HG03378 (cell line): ENCODE data around the gene AMPH.

Experiments used
- ATAC-seq: cut with Tn5 transposase; IDR thresholded peaks from one replicate; pipeline ENCODE4 v1.9.1; 2021; ENCODE audit warnings: mild to moderate bottlenecking, moderate library complexity; ENCODE audit not compliant: unreplicated experiment

AMPH gene

GRCh38 chr7:38476764-38477163 lies 154.4 kb downstream of the AMPH start:
- no peak for ATAC-seq

GRCh38 chr7:38465956-38466355 lies 165.2 kb downstream of the AMPH start:
- no peak for ATAC-seq

- peak; percentile 94 for ATAC-seq
These were observed 167.6 kb downstream of the AMPH start for GRCh38 chr7:38463277-38464225.

GRCh38 chr7:38462819-38463218 lies 168.4 kb downstream of the AMPH start:
- ATAC-seq, result no peak

GRCh38 chr7:38461887-38462286 lies 169.3 kb downstream of the AMPH start:
- no peak for ATAC-seq

- no peak for ATAC-seq
These were observed 177.3 kb downstream of the AMPH start for GRCh38 chr7:38453826-38454225.

GRCh38 chr7:38453168-38453567 lies 178.0 kb downstream of the AMPH start:
- no peak for ATAC-seq

GRCh38 chr7:38452681-38453108 lies 178.5 kb downstream of the AMPH start:
- ATAC-seq, result no peak

GRCh38 chr7:38451840-38452239 lies 179.3 kb downstream of the AMPH start:
- no peak for ATAC-seq

- ATAC-seq, result no peak
These were observed 182.5 kb downstream of the AMPH start for GRCh38 chr7:38448584-38449234.

GRCh38 chr7:38448054-38448453 lies 183.1 kb downstream of the AMPH start:
- ATAC-seq, result no peak

- no peak for ATAC-seq
These were observed 192.2 kb downstream of the AMPH start for GRCh38 chr7:38438970-38439369.

- no peak for ATAC-seq
These were observed 198.5 kb downstream of the AMPH start for GRCh38 chr7:38432671-38433070.

- no peak for ATAC-seq
These were observed 199.1 kb downstream of the AMPH start for GRCh38 chr7:38432080-38432479.

GRCh38 chr7:38429057-38429456 lies 202.1 kb downstream of the AMPH start:
- no peak for ATAC-seq

GRCh38 chr7:38428041-38428440 lies 203.1 kb downstream of the AMPH start:
- no peak for ATAC-seq

GRCh38 chr7:38427279-38427955 lies 203.8 kb downstream of the AMPH start:
- no peak for ATAC-seq

- peak; percentile 73 for ATAC-seq
These were observed 205.7 kb downstream of the AMPH start for GRCh38 chr7:38425509-38425908.

- ATAC-seq, result no peak
These were observed 206.3 kb downstream of the AMPH start for GRCh38 chr7:38424750-38425463.

- ATAC-seq, result peak; percentile 86
These were observed 217.4 kb downstream of the AMPH start for GRCh38 chr7:38413784-38414183.

- no peak for ATAC-seq
These were observed 219.8 kb downstream of the AMPH start for GRCh38 chr7:38411404-38411803.
